GM18499 (cell line): ENCODE data around the gene IGSF10.

ENCODE experiments used
- ATAC-seq: cut with Tn5 transposase; IDR thresholded peaks from one replicate; pipeline ENCODE4 v1.9.1; 2021; ENCODE audit warnings: moderate number of reproducible peaks; ENCODE audit not compliant: insufficient read depth, unreplicated experiment

The IGSF10 gene

DNA sequence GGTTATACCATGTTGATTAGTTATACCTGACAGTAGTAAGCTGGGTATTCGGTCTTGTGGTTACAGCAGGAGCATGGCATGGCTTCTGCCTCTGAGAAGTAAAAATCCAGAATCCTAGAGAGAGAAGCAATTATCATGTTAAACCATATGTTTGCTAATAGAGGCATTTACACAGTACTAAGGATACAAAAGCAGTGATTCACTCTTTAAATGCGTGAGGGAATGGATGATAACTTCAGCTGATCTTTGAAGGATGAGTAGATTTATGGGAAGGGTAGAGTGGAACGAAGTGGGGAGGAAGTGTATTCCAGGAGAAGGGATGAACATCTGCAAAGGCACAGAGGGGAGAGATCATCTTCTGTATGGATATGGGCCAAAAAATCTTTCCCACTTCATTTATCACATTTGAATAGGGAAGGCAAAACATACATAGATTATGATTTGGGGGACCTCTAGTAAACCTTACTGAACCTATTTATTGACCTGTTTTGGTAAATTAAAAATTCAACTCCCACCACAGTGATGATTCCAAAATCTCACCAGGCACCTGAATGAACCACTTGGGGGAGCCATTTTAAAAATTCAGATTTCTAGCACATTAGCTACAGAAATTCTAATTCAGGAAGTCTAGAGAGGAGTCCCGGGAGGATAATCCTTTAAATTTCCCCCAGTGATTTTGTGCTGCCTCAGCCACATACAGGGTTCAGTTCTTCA is 35.1 kb downstream of the IGSF10 start:
- peak; percentile 6 for ATAC-seq

DNA sequence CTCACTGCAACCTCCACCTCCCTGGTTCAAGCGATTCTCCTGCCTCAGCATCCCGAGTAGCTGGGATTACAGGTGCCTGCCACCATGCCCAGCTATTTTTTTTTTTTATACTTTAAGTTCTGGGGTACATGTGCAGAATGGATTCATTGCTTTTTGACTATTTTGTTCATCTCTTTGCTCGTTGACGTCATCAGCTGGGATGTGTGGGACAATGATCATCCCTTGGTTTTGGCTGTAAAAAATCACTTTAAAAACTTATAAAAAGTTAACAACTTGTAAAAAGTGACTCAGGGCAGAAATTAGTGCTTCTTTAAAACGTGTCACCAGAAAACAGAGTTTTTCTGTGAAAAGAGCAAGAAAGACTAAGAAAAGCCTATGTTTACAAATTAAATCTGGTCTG is 37.8 kb downstream of the IGSF10 start:
- ATAC-seq = no peak

DNA sequence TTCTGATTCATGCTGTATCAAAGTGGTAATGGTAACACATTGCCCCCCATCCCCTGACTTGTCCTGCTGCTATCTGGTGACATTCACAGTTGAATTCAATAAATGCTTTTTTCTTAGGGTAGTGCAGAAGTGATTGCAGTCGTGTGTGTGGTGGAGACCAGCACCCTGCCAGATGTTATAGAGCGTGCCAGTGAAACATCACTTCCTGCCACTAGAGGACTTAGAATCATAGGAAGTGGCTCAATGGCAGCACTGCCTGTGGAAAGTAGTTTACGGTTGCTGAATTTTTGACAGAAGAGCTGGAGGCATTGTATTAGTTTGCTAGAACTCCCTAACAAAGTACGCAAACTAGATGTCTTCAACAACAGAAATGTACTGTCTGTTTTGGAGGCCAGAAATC is 38.9 kb downstream of the IGSF10 start:
- no peak for ATAC-seq

DNA sequence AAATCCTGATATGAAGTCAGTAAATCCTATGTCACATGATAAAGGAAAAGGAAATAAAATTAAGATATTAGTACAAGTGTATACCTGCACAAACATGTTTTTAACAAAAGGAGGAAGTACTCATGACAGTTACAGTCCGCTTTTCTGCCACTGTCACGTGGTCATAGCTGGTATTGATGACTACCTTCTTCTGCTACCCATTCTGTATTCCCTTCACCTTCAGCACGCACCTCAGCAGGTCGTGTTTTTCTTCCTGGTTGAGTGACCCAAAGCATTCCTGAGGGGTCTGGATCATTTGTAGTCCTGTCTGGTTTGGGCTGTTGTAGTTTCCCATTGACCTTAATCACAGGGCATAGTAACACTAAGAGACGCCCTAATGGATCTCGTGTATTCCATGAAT is 41.1 kb downstream of the IGSF10 start:
- no peak for ATAC-seq

DNA sequence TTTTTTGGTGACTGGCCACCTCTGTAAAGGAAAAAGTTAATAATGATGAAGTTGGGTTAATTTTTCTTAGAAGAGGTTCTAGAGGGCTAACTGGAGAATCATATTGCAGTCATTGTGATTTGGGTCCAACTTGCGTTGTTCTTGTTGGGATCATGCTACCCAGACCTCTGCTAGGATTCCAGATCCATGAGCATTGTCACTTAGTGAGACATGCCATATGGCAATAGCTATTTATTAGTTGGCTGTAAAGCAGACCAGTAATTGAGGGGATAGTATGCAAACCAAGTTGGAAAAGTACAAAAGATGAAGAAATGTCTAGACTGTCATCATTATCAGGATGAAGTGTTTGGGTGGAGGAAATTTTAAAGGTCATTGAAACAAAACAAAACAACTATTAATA is 45.6 kb downstream of the IGSF10 start:
- ATAC-seq = no peak

DNA sequence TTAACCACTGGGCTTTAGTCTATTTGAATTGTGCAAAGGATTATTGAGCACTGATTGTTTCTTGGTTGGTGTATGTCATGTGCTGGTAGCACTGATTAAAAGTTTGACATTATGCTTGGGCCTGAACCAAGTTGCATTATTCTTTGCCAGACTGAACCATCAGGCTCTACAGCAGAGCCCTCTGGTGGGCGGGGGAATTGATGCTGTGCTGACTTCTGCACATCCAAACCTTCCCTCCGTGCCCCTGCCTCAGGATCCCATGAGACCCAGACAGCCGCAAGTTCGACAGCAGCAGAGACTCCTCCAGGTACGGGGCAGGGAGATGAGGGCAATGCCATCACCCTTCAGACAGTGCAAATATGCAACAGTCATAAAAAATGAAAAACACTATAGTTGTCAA is 47.9 kb downstream of the IGSF10 start:
- ATAC-seq = no peak
